Muscle of leg (tissue), 16 donors: ENCODE measurements around the gene CLNK. TPM values are rescaled to one million over a fixed set of nuclear protein-coding genes. Genes with fewer than 3 reads are reported as not detected.

Source experiments
- DNase-seq: peaks from one replicate; pipeline ENCODE4 v3.0.0; 2013
- H3K27ac ChIP-seq: one replicate; pipeline ENCODE4 v1.5.1; 2013; ENCODE audit warnings: mild to moderate bottlenecking, low read length, control low read depth
- H3K27me3 ChIP-seq: one replicate; pipeline ENCODE4 v1.6.1; 2013; ENCODE audit warnings: low read length; ENCODE audit not compliant: control insufficient read depth, insufficient read depth
- H3K36me3 ChIP-seq: one replicate; pipeline ENCODE4 v1.6.1; 2013; ENCODE audit warnings: low read length; ENCODE audit not compliant: control insufficient read depth, insufficient read depth
- H3K4me1 ChIP-seq: one replicate; pipeline ENCODE4 v1.6.1; 2013; ENCODE audit warnings: low read length; ENCODE audit not compliant: control insufficient read depth, insufficient read depth
- H3K4me3 ChIP-seq: one replicate; pipeline ENCODE4 v1.5.1; 2013; ENCODE audit warnings: low read length, control low read depth
- H3K9me3 ChIP-seq: replicated peaks from 2 replicates; pipeline ENCODE4 v1.6.1; 2013; ENCODE audit warnings: low read depth, low read length; ENCODE audit not compliant: control insufficient read depth
- WGBS: methylation state at CpG from one replicate; pipeline ENCODE4 v1.1.5; 2013; ENCODE audit warnings: missing lambda C conversion rate; ENCODE audit not compliant: insufficient coverage; 5-methylcytosine and 5-hydroxymethylcytosine counted together
- long read RNA-seq, 11 donors: transcript quantifications; one replicate each; lab custom pipeline, GENCODE V29; 2026
- polyA plus RNA-seq, 8 donors: library from polyadenylated mRNA; unstranded; fragments of 120-200 nt; gene quantifications; one replicate each; pipeline versions ENCODE4 v1.2.1 to v1.2.3, GENCODE V29; 2013; ENCODE audit warnings: inconsistent platforms in 1 of 8, low replicate concordance in 1 of 8; ENCODE audit not compliant: insufficient read length in 8 of 8, insufficient read depth in 1 of 8
- total RNA-seq: library from RNA; stranded (reverse); fragments of 120-200 nt; gene quantifications from one replicate; pipeline ENCODE4 v1.2.4, GENCODE V29; 2013

Gene CLNK, protein sequence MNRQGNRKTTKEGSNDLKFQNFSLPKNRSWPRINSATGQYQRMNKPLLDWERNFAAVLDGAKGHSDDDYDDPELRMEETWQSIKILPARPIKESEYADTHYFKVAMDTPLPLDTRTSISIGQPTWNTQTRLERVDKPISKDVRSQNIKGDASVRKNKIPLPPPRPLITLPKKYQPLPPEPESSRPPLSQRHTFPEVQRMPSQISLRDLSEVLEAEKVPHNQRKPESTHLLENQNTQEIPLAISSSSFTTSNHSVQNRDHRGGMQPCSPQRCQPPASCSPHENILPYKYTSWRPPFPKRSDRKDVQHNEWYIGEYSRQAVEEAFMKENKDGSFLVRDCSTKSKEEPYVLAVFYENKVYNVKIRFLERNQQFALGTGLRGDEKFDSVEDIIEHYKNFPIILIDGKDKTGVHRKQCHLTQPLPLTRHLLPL
- total RNA-seq, result 0.04 TPM
- under 1 TPM in 7 of 8 donors, not detected in 1; 0.10 to 0.32 (median 0.21) TPM for polyA plus RNA-seq
- long read RNA-seq, donor 1, result 0 reads
- long read RNA-seq, donor 2, result 0 reads
- long read RNA-seq, donor 3, result 0 reads
- long read RNA-seq, donor 4, result 0 reads
- long read RNA-seq, donor 5, result 0 reads
- long read RNA-seq, donor 6, result 0 reads
- long read RNA-seq, donor 7, result 0 reads
- long read RNA-seq, donor 8, result 0 reads
- long read RNA-seq, donor 9, result 0 reads
- long read RNA-seq, donor 10, result 0 reads
- long read RNA-seq, donor 11, result 0 reads

DNA sequence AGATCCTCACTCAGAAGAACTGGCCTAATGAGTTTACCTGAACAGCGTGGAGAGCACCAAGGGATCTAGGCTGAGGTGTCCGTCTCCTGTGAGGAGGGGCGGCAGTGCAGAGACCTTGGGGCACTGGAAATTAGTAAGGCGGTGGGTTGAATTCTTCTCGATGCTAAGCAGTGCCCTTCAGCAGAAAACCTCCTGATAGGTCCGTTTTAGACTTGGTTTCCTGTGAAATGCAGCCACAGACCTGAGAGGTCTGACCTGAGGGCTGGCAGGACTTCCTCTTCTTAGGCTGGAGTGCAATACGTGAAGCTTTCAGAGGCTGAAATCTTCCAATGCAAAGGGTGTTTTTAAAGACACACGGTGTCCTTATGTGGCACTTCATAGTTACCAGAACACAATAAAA lies at the start of gene CLNK:
CLNK (minus strand) TSS at position 138 of the 400 bp plus-strand sequence. CDS start 16,899 bp downstream, outside the sequence.
- Histone ChIP-seq H3K27me3 (no peaks in the 10 kb centered on the region), H3K4me3 (no peak within 1 kb of the TSS), H3K9me3 (no peaks in the 10 kb centered on the region), H3K4me1 (no peaks in the 10 kb centered on the region), H3K36me3 (no peaks in the 10 kb centered on the region), H3K27ac (no peak within 1 kb of the TSS)
- 71% methylated on average over 7 of the region's 8 CpGs for WGBS
- DNase-seq, result no peak

DNA sequence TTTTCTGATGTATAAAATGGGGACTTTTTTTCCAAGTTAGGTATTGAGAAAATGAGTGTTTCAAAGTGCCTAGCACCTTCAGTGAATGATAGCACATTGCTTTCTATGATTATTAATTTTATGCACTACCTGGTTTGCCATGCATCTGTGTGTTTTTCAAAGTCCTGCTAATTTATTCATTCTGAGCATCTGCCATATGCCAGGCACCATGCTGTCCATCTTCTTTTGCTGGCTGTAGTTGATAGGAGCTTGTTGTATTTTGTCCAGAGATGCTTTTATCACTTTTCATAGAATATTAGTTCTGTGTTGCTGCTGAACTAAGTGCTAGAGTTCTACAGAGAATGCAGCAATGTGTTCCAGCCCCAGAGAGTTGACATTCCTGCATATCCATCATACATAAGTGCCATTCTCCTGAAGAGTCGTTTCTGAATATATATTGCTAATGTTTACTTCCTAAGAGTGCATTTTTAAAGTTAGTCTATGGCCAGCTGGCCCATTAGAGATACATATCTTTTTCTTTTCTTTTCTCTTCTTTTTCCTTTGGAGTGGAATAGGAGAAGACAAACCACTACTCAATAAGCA lies 49.0 kb upstream of the CLNK start:
- Histone ChIP-seq H3K9me3 (no peaks in the 10 kb centered on the region), H3K27ac (no peak overlapping the region), H3K27me3 (no peaks in the 10 kb centered on the region), H3K4me3 (no peak overlapping the region), H3K36me3 (no peaks in the 10 kb centered on the region), H3K4me1 (no peaks in the 10 kb centered on the region)
- DNase-seq, result no peak
- WGBS, result no CpG with 5 or more reads among the region's 1 CpG

DNA sequence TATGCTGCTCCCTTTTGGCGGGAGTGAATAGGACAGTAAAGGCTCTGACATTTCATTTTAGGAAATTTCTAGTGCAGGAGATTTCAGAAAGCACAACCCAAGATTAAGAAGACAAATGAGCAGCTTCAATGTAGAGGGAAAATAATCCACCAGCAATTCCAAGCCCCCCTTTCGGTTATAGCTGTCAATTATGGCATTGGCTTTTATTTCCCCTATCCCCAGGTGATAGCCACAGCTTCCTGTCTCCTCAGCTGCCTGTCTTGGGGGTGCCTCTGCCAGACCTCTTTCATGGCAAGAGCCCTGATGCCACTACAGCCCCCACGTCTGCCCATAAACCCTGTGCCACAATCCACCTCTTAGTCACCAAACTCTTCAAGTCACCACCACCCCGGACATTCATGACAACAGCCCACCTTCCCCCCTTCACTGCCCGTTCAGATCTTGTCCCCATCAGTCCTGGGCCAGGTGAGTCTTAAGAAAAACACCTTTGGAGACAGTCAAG lies 48.4 kb upstream of the CLNK start:
- H3K9me3 ChIP-seq, result no peaks in the 10 kb centered on the region
- no peaks in the 10 kb centered on the region for H3K36me3 ChIP-seq
- H3K4me3 ChIP-seq, result no peak overlapping the region
- H3K27me3 ChIP-seq, result no peaks in the 10 kb centered on the region
- no peaks in the 10 kb centered on the region for H3K4me1 ChIP-seq
- no peak overlapping the region for H3K27ac ChIP-seq
- WGBS, result 88% methylated on average over 4 of the region's 5 CpGs
- DNase-seq, result no peak

DNA sequence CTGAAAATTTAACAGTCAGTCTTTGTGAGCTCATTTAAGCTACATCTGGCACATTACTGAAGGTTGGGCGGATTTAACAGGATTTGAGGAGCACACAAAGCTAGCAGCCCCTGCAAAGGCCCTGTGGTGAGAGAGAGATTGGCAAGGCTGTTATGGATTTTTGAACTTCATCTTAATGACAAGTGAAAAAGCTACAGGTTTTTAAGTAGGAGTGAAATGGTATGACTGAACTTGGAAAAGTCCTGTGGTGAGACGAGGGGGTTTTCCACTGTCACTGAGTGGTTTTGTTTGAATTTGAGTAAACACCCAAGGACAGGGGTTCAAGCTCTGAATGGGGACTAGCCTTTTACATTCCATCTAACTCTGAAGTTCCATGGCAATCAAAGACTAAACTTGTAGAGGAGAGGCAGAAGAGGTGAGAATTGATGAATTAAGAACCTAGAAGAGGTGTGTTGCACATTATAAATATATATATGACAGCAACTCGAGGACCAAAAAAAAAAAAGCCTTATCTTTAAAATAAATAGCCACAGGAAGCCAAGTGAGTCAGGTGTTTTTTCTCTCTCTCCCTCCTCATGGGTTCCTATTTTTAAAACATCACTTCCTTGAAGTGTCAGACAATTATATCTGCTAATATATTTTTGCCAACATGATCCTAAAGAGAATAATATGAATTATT lies 47.8 kb upstream of the CLNK start:
- Histone ChIP-seq H3K4me1 (no peaks in the 10 kb centered on the region), H3K36me3 (no peaks in the 10 kb centered on the region), H3K27me3 (no peaks in the 10 kb centered on the region), H3K4me3 (no peak overlapping the region), H3K9me3 (no peaks in the 10 kb centered on the region), H3K27ac (no peak overlapping the region)
- WGBS, result 42% methylated on average over 2 of the region's 3 CpGs
- DNase-seq, result no peak

DNA sequence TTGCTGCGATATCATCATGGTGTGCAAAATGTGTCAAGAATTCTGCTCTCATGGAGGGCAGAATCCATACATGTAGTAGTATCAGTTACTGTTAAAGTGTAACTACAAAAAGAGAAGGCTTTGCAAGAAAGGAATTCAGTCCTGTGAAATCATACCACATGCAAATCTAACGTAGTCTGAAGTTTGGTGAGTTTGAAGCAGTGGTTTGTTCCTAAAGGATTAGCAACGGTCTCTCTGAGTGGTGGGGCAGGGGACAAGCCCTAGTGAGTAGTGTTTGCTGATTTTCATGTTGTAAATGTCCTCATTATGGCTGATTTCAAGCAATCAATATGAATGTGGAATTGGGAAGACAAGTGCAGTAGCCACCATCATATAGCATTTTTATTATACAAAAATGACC lies 47.1 kb upstream of the CLNK start:
- H3K36me3 ChIP-seq, result no peaks in the 10 kb centered on the region
- no peak overlapping the region for H3K27ac ChIP-seq
- H3K4me1 ChIP-seq, result no peaks in the 10 kb centered on the region
- no peaks in the 10 kb centered on the region for H3K9me3 ChIP-seq
- no peak for DNase-seq
- H3K4me3 ChIP-seq, result no peak overlapping the region
- no peaks in the 10 kb centered on the region for H3K27me3 ChIP-seq
- WGBS, result 80% methylated on average over 1 of the region's 3 CpGs

DNA sequence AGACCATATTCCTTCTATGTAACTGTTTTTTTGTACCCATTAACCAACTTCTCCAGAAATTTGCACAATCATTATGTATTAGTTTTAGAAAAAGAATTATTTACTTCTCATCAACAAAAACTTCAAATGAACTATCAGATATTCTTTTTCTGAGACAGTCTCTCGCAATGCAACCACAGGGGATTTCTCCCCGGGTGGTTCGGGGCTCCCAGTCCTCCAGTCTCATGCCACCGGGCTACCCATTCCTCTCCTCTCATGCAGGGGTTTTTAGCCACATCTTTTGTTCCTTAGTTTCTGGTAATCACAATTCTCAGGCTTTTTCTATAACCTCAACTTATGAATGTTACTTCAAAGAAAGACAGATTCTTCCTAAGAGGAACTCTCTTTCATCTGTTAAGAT lies 46.6 kb upstream of the CLNK start:
- Histone ChIP-seq H3K27ac (no peak overlapping the region), H3K4me3 (no peak overlapping the region), H3K36me3 (no peaks in the 10 kb centered on the region), H3K4me1 (no peaks in the 10 kb centered on the region), H3K9me3 (no peaks in the 10 kb centered on the region), H3K27me3 (no peaks in the 10 kb centered on the region)
- no peak for DNase-seq
- 77% methylated on average over 4 of the region's 4 CpGs for WGBS

DNA sequence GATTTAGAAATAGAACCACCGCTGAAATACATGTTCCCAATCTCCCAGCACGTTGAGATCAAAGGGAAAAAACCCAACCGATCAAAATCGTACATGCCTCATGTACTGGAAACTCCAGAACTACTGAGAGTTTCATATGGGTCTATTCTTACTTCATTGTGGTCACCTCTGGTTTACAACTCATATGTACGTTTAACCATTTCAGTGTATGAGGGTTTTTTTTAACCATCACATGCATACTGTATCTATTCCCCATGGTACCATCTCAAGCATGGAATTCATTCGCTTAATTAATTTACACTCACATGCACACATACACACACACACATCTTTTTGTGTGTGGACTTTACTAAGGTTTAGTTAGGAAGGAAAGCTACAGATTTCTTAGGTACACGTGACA lies 46.0 kb upstream of the CLNK start:
- no peak overlapping the region for H3K4me3 ChIP-seq
- no peaks in the 10 kb centered on the region for H3K36me3 ChIP-seq
- 50% methylated on average over 1 of the region's 7 CpGs for WGBS
- DNase-seq, result no peak
- H3K9me3 ChIP-seq, result no peaks in the 10 kb centered on the region
- H3K27ac ChIP-seq, result no peak overlapping the region
- H3K27me3 ChIP-seq, result no peaks in the 10 kb centered on the region
- no peaks in the 10 kb centered on the region for H3K4me1 ChIP-seq

DNA sequence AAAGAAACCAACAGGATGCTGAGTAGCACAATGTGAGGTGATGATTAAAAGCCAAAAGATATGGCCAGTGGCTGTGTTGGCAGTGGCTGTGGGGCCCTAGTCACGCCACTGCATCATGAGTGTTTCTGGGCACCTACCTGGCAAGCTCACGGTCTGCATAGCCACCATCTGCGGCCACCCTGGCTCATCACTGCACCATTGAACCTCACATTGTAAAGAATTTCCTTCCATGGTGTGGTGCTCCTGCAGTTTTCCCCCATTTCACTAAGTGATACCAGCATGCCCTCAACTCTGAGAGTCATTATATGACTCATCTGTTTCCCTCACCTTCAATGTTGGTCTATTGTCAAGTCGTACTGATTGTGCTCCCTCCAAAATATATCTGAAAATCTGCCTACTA lies 45.5 kb upstream of the CLNK start:
- Histone ChIP-seq H3K4me3 (no peak overlapping the region), H3K9me3 (no peaks in the 10 kb centered on the region), H3K4me1 (no peaks in the 10 kb centered on the region), H3K27me3 (no peaks in the 10 kb centered on the region), H3K36me3 (no peaks in the 10 kb centered on the region), H3K27ac (no peak overlapping the region)
- WGBS, result 81% methylated on average over 3 of the region's 4 CpGs
- no peak for DNase-seq

DNA sequence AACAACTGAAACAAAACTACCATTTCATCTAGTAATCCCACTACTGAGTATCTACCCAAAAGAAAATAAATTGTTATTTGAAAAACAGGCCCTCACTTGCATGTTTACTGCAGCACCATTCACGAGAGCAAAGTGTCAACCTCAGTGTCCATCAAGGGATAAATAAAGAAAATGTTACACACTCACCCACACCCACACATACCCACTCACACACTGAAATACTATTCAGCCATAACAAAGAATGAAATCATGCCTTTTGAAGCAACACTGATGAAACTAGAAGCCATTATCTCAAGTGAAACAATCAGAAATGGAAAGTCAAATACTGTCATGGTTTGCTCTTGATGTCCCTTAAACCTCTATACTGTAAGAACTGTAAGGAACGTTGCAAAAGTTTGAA lies 44.8 kb upstream of the CLNK start:
- Histone ChIP-seq H3K9me3 (no peaks in the 10 kb centered on the region), H3K36me3 (no peaks in the 10 kb centered on the region), H3K4me3 (no peak overlapping the region), H3K27ac (no peak overlapping the region), H3K27me3 (no peaks in the 10 kb centered on the region), H3K4me1 (no peaks in the 10 kb centered on the region)
- DNase-seq, result no peak
- WGBS, result 100% methylated on average over 1 of the region's 2 CpGs

DNA sequence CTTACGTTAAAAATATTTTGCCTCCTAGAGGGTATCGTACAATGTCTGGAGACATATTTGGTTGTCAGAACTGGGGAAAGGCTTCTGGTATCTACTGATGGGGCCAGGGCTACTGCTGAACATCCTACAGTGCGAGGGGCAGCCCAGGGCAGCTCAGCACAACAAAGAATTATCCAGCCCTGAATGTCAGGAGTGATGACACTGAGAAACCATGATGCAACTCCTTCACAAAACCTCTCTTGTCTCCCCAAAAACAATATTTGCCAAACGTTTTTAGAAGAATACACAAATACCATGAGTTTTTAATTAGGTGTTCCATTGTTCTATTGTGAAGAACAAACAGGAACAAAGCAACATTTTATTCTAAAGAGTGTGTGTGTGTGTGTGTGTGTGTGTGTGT lies 43.4 kb upstream of the CLNK start:
- Histone ChIP-seq H3K27me3 (no peaks in the 10 kb centered on the region), H3K9me3 (no peaks in the 10 kb centered on the region), H3K4me3 (no peak overlapping the region), H3K4me1 (no peaks in the 10 kb centered on the region), H3K36me3 (no peaks in the 10 kb centered on the region), H3K27ac (no peak overlapping the region)
- no peak for DNase-seq
- 88% methylated on average over 3 of the region's 4 CpGs for WGBS
